Large intestine (tissue), 3 donors: ENCODE measurements around the gene CATSPERZ. TPM values are rescaled to one million over a fixed set of nuclear protein-coding genes. Genes with fewer than 3 reads are reported as not detected.
A peak's percentile ranks its signal among the peaks of the same experiment; 100 is the strongest.

Source experiments
- DNase-seq, 2 donors: peaks; one replicate each; pipeline versions ENCODE4 v3.0.0 to v3.0.0-alpha.2; 2013
- H3K27ac ChIP-seq: one replicate; pipeline ENCODE4 v1.5.1; 2013; ENCODE audit warnings: low read length
- H3K27me3 ChIP-seq: 2 replicates; pipeline ENCODE4 v1.6.1; 2013; ENCODE audit warnings: low read length; ENCODE audit not compliant: control insufficient read depth, insufficient read depth
- H3K36me3 ChIP-seq: 2 replicates; pipeline ENCODE4 v1.6.1; 2013; ENCODE audit warnings: low read length; ENCODE audit not compliant: control insufficient read depth, insufficient read depth
- H3K4me1 ChIP-seq: one replicate; pipeline ENCODE4 v1.6.1; 2013; ENCODE audit warnings: low read length; ENCODE audit not compliant: control insufficient read depth, insufficient read depth
- H3K4me3 ChIP-seq: one replicate; pipeline ENCODE4 v1.5.1; 2013; ENCODE audit warnings: low read length
- H3K9me3 ChIP-seq: one replicate; pipeline ENCODE4 v1.6.1; 2013; ENCODE audit warnings: mild to moderate bottlenecking, low read depth, low read length, moderate library complexity; ENCODE audit not compliant: control insufficient read depth
- WGBS: methylation state at CpG from one replicate; pipeline ENCODE4 v1.1.5; 2013; ENCODE audit warnings: low lambda C conversion rate; ENCODE audit not compliant: insufficient coverage; 5-methylcytosine and 5-hydroxymethylcytosine counted together
- polyA plus RNA-seq: library from polyadenylated mRNA; unstranded; fragments of 120-200 nt; gene quantifications from one replicate; pipeline ENCODE4 v1.2.1, GENCODE V29; 2013

CATSPERZ gene
- polyA plus RNA-seq, 1 donor = 0.15 TPM

DNA sequence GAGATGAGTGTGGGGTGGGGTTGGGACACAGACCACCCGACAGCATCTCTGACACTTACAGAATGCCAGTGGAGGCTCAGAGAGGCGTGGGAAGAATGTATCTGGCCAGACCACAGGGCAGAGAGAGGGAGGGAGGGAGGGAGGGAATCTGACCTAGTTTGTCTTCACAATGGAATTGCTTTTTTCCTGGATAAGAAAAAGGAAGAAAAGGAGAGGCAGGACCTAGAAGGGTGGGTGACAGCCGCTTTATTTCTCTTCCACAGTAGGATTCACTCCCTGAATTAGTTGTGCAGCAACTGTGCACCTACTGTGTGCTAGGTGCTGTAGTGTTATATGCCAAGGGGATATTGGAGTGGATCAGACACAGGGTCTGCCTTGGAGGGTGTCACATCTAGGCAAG is 5.4 kb upstream of the CATSPERZ start:
- Histone ChIP-seq H3K4me3 (no peak overlapping the region), H3K27me3 (peaks cover 94% of the 10 kb centered on the region), H3K9me3 (peaks cover under 1% of the 10 kb centered on the region), H3K27ac (no peak overlapping the region), H3K4me1 (peaks cover 7% of the 10 kb centered on the region), H3K36me3 (no peaks in the 10 kb centered on the region)
- no peak for DNase-seq
- 40% methylated on average over 1 of the region's 3 CpGs for WGBS

DNA sequence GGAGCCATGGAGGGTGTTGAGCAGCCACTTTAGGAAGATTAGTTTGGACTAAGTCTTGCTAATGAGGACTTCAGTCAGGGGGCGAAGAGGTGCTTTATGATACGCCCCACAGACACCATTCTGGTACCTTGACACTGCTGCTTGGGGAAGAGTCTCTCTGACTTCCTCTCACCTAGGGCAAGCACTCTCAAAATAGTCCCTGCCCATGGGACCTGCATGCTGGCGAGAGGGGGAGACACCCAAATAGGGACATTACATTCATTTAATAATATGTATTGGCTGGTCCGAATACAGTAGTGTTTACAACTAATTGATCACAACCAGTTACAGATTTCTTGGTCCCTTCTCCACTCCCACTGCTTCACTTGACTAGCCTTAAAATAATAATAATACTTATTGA is 4.4 kb upstream of the CATSPERZ start:
- H3K36me3 ChIP-seq = no peaks in the 10 kb centered on the region
- H3K27me3 ChIP-seq = peaks cover 94% of the 10 kb centered on the region
- H3K9me3 ChIP-seq = peaks cover 3% of the 10 kb centered on the region
- DNase-seq = no peak
- no peak overlapping the region for H3K27ac ChIP-seq
- WGBS = no CpG with 5 or more reads among the region's 4 CpGs
- peaks cover 17% of the 10 kb centered on the region for H3K4me1 ChIP-seq
- no peak overlapping the region for H3K4me3 ChIP-seq

DNA sequence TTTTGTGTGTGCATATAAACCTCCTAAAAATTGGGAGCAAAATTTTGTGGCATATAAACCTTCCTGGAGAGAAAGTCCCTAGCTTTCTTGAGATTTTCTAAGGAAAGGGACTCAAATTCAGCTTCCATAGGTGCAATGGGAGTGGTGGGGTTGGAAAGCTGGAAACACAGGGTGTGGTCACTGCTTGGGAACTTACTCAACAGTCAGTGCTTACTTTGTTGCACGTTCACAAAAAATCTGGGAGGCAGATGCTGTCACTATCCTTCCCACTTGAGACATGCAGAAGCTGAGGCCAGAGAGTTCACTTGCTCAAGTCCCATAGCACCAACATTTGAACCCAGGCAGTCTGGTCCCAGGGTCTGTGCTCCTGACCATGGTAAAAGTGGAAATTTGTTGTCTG is 3.9 kb upstream of the CATSPERZ start:
- no peak overlapping the region for H3K4me3 ChIP-seq
- H3K27ac ChIP-seq = no peak overlapping the region
- H3K27me3 ChIP-seq = peaks cover 94% of the 10 kb centered on the region
- DNase-seq = no peak
- no CpG with 5 or more reads among the region's 1 CpG for WGBS
- peaks cover 19% of the 10 kb centered on the region for H3K4me1 ChIP-seq
- peaks cover 3% of the 10 kb centered on the region for H3K9me3 ChIP-seq
- H3K36me3 ChIP-seq = no peaks in the 10 kb centered on the region

GRCh38 chr11:64296830-64297698 is 3.1 kb upstream of the CATSPERZ start:
- no peak overlapping the region for H3K27ac ChIP-seq
- DNase-seq = no peak
- H3K27me3 ChIP-seq = peaks cover 97% of the 10 kb centered on the region
- no CpG with 5 or more reads among the region's 34 CpGs for WGBS
- no peak overlapping the region for H3K4me3 ChIP-seq
- no peaks in the 10 kb centered on the region for H3K36me3 ChIP-seq
- H3K9me3 ChIP-seq = peaks cover 3% of the 10 kb centered on the region
- H3K4me1 ChIP-seq = peaks cover 19% of the 10 kb centered on the region

DNA sequence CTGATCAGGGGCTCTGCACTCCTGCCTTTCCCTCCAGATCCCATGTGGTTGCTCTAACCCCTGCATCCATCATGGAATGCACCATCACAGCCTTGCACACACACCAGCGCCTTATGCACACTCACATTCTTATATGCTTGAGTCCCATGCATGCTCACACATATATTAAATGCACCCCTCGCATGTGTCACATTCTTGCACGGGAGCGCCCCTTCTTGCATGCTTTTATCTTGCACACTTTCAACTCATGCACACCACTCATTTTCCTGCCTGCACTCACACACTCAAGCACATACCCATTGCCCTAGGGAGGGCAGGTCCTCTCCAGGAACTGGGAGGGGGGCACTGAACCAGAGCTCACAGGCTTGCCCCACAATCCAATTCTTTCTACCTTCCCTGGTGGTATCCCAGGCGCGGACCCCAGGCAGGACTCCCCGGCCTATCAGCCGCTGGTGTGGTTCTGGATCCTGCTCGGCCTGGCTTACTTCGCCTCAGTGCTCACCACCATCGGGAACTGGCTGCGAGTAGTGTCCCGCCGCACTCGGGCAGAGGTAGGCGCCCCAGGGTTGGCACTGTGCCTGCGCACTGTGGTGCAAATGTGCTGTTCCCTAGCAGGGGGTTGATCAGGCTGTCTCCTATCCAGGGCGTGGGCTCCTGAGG is 2.3 kb upstream of the CATSPERZ start:
- Histone ChIP-seq H3K36me3 (no peaks in the 10 kb centered on the region), H3K4me3 (no peak overlapping the region), H3K27ac (no peak overlapping the region), H3K27me3 (peaks cover 89% of the 10 kb centered on the region), H3K4me1 (peaks cover 16% of the 10 kb centered on the region), H3K9me3 (peaks cover 3% of the 10 kb centered on the region)
- DNase-seq = no peak
- 50% methylated on average over 1 of the region's 18 CpGs for WGBS

GRCh38 chr11:64298966-64299846 is 952 bp upstream of the CATSPERZ start:
- Histone ChIP-seq H3K27me3 (peaks cover 78% of the 10 kb centered on the region), H3K4me1 (peaks cover 22% of the 10 kb centered on the region), H3K27ac (no peak overlapping the region), H3K9me3 (peaks cover 3% of the 10 kb centered on the region), H3K4me3 (no peak overlapping the region), H3K36me3 (no peaks in the 10 kb centered on the region)
- no CpG with 5 or more reads among the region's 60 CpGs for WGBS
- DNase-seq = peak in 1 of 2 donors; percentile 43

GRCh38 chr11:64303109-64304031 is 3.2 kb downstream of the CATSPERZ start:
- no CpG with 5 or more reads among the region's 13 CpGs for WGBS
- H3K4me3 ChIP-seq = no peak overlapping the region
- DNase-seq = no peak
- peaks cover 36% of the 10 kb centered on the region for H3K4me1 ChIP-seq
- H3K27me3 ChIP-seq = peaks cover 36% of the 10 kb centered on the region
- H3K36me3 ChIP-seq = peaks cover 4% of the 10 kb centered on the region
- H3K9me3 ChIP-seq = peaks cover 3% of the 10 kb centered on the region
- no peak overlapping the region for H3K27ac ChIP-seq

DNA sequence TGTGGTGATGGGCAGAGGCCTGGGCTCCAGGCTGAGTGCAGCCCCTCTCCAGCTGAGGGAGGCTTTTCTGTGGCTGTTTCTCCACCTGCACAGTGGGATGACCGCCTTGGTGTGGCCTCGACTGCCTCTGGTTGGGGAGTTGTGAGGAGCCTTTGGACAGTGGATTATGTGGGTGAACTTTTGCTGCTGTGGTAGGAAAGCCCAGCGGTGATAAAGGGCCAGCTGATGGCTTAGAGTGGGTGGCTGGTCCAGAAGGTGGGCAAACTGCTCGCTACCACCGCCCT is 3.8 kb downstream of the CATSPERZ start:
- H3K36me3 ChIP-seq = peaks cover 4% of the 10 kb centered on the region
- peak overlapping the region; percentile 99 for H3K27ac ChIP-seq
- H3K4me1 ChIP-seq = peaks cover 36% of the 10 kb centered on the region
- peak overlapping the region; percentile 70 for H3K4me3 ChIP-seq
- H3K9me3 ChIP-seq = peaks cover 3% of the 10 kb centered on the region
- DNase-seq = no peak
- no CpG with 5 or more reads among the region's 5 CpGs for WGBS
- peaks cover 30% of the 10 kb centered on the region for H3K27me3 ChIP-seq

DNA sequence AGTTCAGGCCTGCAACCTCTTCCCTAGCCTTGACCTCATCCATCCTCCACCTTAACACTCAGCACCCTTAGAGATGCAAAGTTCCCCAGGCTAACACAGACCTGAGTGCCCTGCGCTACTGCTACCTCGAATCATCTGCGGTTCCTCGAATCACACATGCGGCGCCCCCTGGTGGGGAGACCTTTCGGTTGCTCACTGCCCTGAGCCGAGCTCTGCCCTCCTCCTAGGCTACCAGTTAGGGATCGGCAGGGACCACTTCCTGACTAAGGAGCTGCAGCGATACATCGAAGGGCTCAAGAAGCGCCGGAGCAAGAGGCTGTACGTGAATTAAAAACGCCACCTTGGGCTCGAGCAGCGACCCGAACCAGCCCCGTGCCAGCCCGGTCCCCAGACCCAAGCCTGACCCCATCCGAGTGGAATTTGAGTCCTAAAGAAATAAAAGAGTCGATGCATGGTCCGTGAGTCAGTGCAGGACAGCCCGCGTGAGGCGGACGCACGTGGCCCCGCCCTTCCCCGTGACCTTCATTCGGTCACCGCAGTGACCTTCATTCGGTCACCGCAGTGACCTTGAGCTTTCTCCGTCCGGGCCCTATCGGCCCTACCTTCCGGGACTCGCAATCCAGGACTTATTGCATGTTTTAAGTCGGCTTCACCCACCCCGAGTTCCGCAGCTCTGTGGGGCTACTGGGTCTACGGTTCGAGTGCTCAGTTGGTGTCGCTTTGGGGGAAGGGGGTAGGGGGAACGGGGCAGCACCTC is 4.3 kb downstream of the CATSPERZ start:
- peaks cover 4% of the 10 kb centered on the region for H3K36me3 ChIP-seq
- peaks cover 25% of the 10 kb centered on the region for H3K27me3 ChIP-seq
- peaks cover 3% of the 10 kb centered on the region for H3K9me3 ChIP-seq
- DNase-seq = peak; percentile 84 to 89
- H3K4me1 ChIP-seq = peaks cover 34% of the 10 kb centered on the region
- peak overlapping the region; percentile 70 for H3K4me3 ChIP-seq
- peak overlapping the region; percentile 99 for H3K27ac ChIP-seq
- no CpG with 5 or more reads among the region's 46 CpGs for WGBS
